MV-4-11 (cell line): ENCODE results near the gene MIGA1.

Experiments
- DNase-seq: peaks from one replicate; lab custom pipeline; 2025; lab: John Stamatoyannopoulos, UW

Gene MIGA1

GRCh38 chr1:77847621-77848080 lies 68.2 kb downstream of the MIGA1 start:
- peak; percentile 84 for DNase-seq

GRCh38 chr1:77850082-77850481 lies 70.6 kb downstream of the MIGA1 start:
- DNase-seq: no peak

- DNase-seq: no peak
Observed at GRCh38 chr1:77857552-77857951, 78.1 kb downstream of the MIGA1 start.

- no peak for DNase-seq
Observed at GRCh38 chr1:77858725-77859124, 79.3 kb downstream of the MIGA1 start.

GRCh38 chr1:77859248-77859647 lies 79.8 kb downstream of the MIGA1 start:
- no peak for DNase-seq

GRCh38 chr1:77866296-77866695 lies 86.8 kb downstream of the MIGA1 start:
- no peak for DNase-seq

GRCh38 chr1:77872645-77873044 lies 93.2 kb downstream of the MIGA1 start:
- DNase-seq: no peak

GRCh38 chr1:77873461-77873860 lies 94.0 kb downstream of the MIGA1 start:
- no peak for DNase-seq

- DNase-seq: no peak
Observed at GRCh38 chr1:77874804-77875445, 95.5 kb downstream of the MIGA1 start.

- no peak for DNase-seq
Observed at GRCh38 chr1:77876884-77877283, 97.4 kb downstream of the MIGA1 start.

- no peak for DNase-seq
Observed at GRCh38 chr1:77881061-77881460, 101.6 kb downstream of the MIGA1 start.

- DNase-seq: no peak
Observed at GRCh38 chr1:77882411-77882810, 103.0 kb downstream of the MIGA1 start.

- no peak for DNase-seq
Observed at GRCh38 chr1:77888081-77888780, 108.8 kb downstream of the MIGA1 start, which contains the start of gene NEXN. NEXN (plus strand) TSS chr1:77888624; CDS start chr1:77916107, 27,483 bp downstream.

GRCh38 chr1:77888781-77889642 lies 109.6 kb downstream of the MIGA1 start:
- DNase-seq: no peak

GRCh38 chr1:77889671-77890070 lies 110.2 kb downstream of the MIGA1 start:
- DNase-seq: no peak

GRCh38 chr1:77891200-77891599 lies 111.8 kb downstream of the MIGA1 start:
- DNase-seq: no peak

- no peak for DNase-seq
Observed at GRCh38 chr1:77899647-77900320, 120.3 kb downstream of the MIGA1 start.

- no peak for DNase-seq
Observed at GRCh38 chr1:77900687-77901293, 121.3 kb downstream of the MIGA1 start.

- no peak for DNase-seq
Observed at GRCh38 chr1:77905603-77906002, 126.2 kb downstream of the MIGA1 start.

GRCh38 chr1:77906019-77906545 lies 126.6 kb downstream of the MIGA1 start:
- peak; percentile 52 for DNase-seq

GRCh38 chr1:77906624-77907023 lies 127.2 kb downstream of the MIGA1 start:
- DNase-seq: no peak
